Lung (tissue), 12 donors: Measurements from ENCODE around the gene DUOXA1. TPM values are rescaled to one million over a fixed set of nuclear protein-coding genes. Genes with fewer than 3 reads are reported as not detected.

Experiments used
- ATAC-seq: fragments of 200-7000 bp; cut with Tn5 transposase; one replicate; pipeline ENCODE4 v1.9.1; 2020; ENCODE audit warnings: moderate number of reproducible peaks; ENCODE audit not compliant: insufficient read depth, low FRiP score
- DNase-seq, 3 donors: peaks; one replicate each; pipeline ENCODE4 v3.0.0-alpha.2; 2013 to 2017
- H3K27ac ChIP-seq, 2 donors: one replicate each; pipeline ENCODE4 v1.5.1; 2013; ENCODE audit warnings: mild to moderate bottlenecking in 2 of 2, moderate library complexity in 2 of 2, control low read depth in 1 of 2, inconsistent platforms in 1 of 2, low read depth in 1 of 2, low read length in 1 of 2
- H3K27me3 ChIP-seq, 3 donors: one replicate each; pipeline ENCODE4 v1.5.1; 2013; ENCODE audit warnings: low read length in 2 of 3; ENCODE audit not compliant: control insufficient read depth in 3 of 3, insufficient read depth in 3 of 3
- H3K36me3 ChIP-seq, 4 donors: one replicate each; pipeline ENCODE4 v1.5.1; 2013; ENCODE audit warnings: low read length in 4 of 4, mild to moderate bottlenecking in 1 of 4, moderate library complexity in 1 of 4; ENCODE audit not compliant: control insufficient read depth in 4 of 4, insufficient read depth in 4 of 4
- H3K4me1 ChIP-seq, 5 donors: one replicate each; pipeline ENCODE4 v1.5.1; 2013; ENCODE audit warnings: low read length in 5 of 5, mild to moderate bottlenecking in 2 of 5, moderate library complexity in 1 of 5; ENCODE audit not compliant: control insufficient read depth in 5 of 5, insufficient read depth in 5 of 5
- H3K4me3 ChIP-seq: one replicate; pipeline ENCODE4 v1.5.1; 2013; ENCODE audit warnings: mild to moderate bottlenecking, control low read depth, moderate library complexity
- H3K9ac ChIP-seq, 2 donors: one replicate each; pipeline ENCODE4 v1.5.1; 2013; ENCODE audit warnings: low read length in 2 of 2, control low read depth in 1 of 2; ENCODE audit not compliant: insufficient read depth in 1 of 2
- H3K9me3 ChIP-seq, 4 donors: one replicate each; pipeline ENCODE4 v1.5.1; 2013; ENCODE audit warnings: low read length in 3 of 4, mild to moderate bottlenecking in 1 of 4, moderate library complexity in 1 of 4; ENCODE audit not compliant: control insufficient read depth in 4 of 4, insufficient read depth in 3 of 4
- WGBS, 2 donors: extraction: QIAGEN DNeasy Blood & Tissue Kit; methylation state at CpG; one replicate each; pipeline ENCODE4 v1.1.7; 2013; 5-methylcytosine and 5-hydroxymethylcytosine counted together
- polyA plus RNA-seq, 2 donors: library from polyadenylated mRNA; stranded (reverse); fragments of 200-250 nt; gene quantifications; one replicate each; pipeline ENCODE4 v1.2.1, GENCODE V29; 2013
- total RNA-seq, 2 donors: library from RNA; depleted of rRNA in 1 of 2; stranded (reverse); fragments of >200 nt in 1 of 2; gene quantifications; one replicate each; pipeline ENCODE4 v1.2.1, GENCODE V29; 2014 to 2021
- TF ChIP-seq, protein P1 (sequence below): IDR thresholded peaks from 2 replicates; pipeline ENCODE4 v1.5.1; 2012; ENCODE audit warnings: mild to moderate bottlenecking; ENCODE audit errors: control extremely low read depth, extremely low read depth
- donor health status: control.
- donor health status: control.
- donor health status: Bipolar disorder and iron deficiency.
- donor health status: healthy.
- donor health status: DM: yes; HTN: yes; CAD: no.

Gene DUOXA1
- total and polyA plus RNA-seq, 4 donors = 42.6 to 203 (median 108) TPM

DNA sequence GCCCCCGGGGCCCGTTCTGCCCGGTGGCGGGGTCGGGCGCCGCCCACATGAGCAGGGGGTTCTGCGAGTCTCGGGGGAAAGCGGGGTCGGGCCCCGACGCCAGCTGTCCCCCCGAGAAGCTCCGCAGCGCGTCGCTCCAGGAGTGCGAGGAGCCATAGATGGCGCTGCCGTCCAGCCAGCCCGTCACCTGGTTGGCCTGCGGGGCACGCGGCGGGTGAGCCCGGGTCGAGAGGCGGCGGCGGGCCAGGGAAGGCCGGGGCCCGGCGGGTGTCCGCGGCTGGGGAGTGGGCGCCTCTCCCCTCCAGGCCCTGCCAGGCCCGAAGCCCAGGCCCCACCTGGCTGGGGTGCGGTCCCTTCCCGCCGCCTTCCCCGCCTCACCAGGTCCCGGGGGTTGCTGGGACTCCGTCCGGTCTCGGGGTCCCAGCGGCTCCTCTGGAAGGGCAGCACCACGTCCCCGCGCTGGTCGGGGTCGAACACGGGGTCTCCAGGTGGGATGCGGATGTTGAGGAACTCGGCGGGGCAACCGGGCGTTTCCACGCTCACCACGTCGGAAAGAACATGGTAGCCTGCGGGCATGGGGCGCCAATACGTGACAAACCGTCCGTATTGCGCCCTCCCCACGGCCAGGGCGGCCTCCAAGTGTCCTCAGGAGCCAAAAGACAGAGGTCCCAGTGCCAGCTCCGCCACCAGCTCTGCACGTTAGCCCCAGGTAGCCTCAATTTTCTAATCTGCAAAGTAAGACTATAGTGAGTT lies 18.1 kb downstream of the DUOXA1 start:
- TF ChIP-seq, protein P1, sequence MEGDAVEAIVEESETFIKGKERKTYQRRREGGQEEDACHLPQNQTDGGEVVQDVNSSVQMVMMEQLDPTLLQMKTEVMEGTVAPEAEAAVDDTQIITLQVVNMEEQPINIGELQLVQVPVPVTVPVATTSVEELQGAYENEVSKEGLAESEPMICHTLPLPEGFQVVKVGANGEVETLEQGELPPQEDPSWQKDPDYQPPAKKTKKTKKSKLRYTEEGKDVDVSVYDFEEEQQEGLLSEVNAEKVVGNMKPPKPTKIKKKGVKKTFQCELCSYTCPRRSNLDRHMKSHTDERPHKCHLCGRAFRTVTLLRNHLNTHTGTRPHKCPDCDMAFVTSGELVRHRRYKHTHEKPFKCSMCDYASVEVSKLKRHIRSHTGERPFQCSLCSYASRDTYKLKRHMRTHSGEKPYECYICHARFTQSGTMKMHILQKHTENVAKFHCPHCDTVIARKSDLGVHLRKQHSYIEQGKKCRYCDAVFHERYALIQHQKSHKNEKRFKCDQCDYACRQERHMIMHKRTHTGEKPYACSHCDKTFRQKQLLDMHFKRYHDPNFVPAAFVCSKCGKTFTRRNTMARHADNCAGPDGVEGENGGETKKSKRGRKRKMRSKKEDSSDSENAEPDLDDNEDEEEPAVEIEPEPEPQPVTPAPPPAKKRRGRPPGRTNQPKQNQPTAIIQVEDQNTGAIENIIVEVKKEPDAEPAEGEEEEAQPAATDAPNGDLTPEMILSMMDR = no peak
- ATAC-seq = no peak
- no peak for DNase-seq
- Histone ChIP-seq H3K27ac (no peak overlapping the region), H3K9me3 (peaks cover 0 to 9% (median 0%) of the 10 kb centered on the region in 4 donors), H3K4me3 (no peak overlapping the region), H3K9ac (no peak overlapping the region), H3K4me1 (peaks cover 0 to 14% (median 0%) of the 10 kb centered on the region in 5 donors), H3K27me3 (peaks cover 13 to 79% (median 61%) of the 10 kb centered on the region in 3 donors), H3K36me3 (peaks cover 0 to 2% (median 0%) of the 10 kb centered on the region in 4 donors)
- WGBS, 2 donors = 7 to 8% methylated on average over 51 to 71 of the region's 71 CpGs

DNA sequence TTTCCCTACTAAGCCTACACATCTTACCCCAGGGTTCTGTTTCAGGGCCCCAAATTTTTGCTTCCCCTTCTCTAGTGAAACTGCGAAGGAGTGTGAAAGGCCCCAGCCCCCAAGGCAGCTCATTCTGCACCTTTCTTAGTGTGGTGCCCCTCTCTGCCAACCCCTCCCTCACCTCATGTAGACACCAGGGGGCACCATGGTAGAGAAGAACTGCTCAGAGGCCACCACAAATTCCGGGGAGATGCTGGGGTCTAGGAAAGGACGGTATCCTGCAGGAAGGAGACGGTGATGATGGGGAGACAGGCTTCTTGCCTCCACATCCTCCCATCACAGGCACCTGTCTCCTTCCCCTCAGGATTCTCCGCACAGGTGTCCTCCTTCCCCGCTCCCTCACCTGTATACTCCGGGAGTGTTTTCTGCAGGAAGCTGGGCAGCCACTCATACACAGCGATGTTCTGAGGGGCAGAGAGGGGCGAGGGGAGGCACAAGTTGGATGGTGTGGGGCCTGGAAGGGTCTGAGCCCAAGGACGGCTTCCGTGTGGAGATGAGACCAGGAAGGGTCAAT lies 19.3 kb downstream of the DUOXA1 start:
- ATAC-seq = no peak
- WGBS, 2 donors = 35 to 47% methylated on average over 10 to 11 of the region's 11 CpGs
- TF ChIP-seq, protein P1 = no peak

DNA sequence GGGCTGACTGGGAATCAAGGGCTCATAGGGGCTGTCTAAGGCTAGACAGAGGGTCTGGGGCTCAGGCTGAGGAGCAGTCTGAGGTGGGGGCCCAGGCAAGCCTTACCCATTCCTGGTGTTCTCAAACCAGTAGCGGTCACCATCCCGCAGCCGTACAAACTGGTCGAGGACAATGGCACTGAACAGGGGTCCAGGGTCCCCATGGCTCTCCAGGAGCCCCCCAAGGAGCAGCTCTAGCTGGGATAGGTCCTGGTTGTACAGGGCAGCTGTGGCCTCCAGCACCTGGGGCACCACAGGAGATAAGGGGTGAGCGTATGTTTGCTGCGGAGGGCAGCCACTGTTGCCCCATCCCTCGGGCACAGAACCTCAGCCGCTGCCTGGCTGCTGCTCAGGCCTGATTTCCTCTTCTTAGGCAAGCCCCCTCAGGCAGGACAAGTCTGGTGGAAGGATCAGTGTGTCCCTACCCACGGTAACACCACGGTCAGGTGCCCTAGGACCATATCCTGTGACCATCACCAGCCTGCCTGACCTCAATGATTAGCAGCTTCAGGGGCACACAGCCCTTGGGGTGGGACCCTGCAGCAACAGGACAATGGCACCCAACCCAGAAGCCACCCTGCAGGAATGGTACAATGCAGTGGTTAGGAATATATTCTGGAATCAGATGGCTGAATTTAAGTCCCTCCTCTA lies 21.6 kb downstream of the DUOXA1 start:
- Histone ChIP-seq H3K27me3 (peaks cover 10 to 45% (median 27%) of the 10 kb centered on the region in 3 donors), H3K27ac (no peak overlapping the region), H3K4me3 (no peak overlapping the region), H3K9me3 (peaks cover 0 to under 1% (median 0%) of the 10 kb centered on the region in 4 donors), H3K4me1 (peaks cover 0 to 7% (median 0%) of the 10 kb centered on the region in 5 donors), H3K9ac (no peak overlapping the region), H3K36me3 (peaks cover 0 to 2% (median 0%) of the 10 kb centered on the region in 4 donors)
- DNase-seq = no peak
- TF ChIP-seq, protein P1 = no peak
- ATAC-seq = no peak
- WGBS, 2 donors = 90 to 91% methylated on average over 10 of the region's 10 CpGs

More for the DNA sequence above, 19.3 kb downstream of the DUOXA1 start:
- no peak for DNase-seq
- Histone ChIP-seq H3K36me3 (peaks cover 0 to 2% (median 0%) of the 10 kb centered on the region in 4 donors), H3K27me3 (peaks cover 10 to 68% (median 49%) of the 10 kb centered on the region in 3 donors), H3K4me1 (peaks cover 0 to 10% (median 0%) of the 10 kb centered on the region in 5 donors), H3K4me3 (no peak overlapping the region), H3K27ac (no peak overlapping the region), H3K9ac (no peak overlapping the region), H3K9me3 (peaks cover 0 to 7% (median 0%) of the 10 kb centered on the region in 4 donors)
